Vagina (tissue), 2 donors: ENCODE data around the gene ADI1. TPM values are rescaled to one million over a fixed set of nuclear protein-coding genes. Genes with fewer than 3 reads are reported as not detected.

ENCODE experiments used
- DNase-seq, 2 donors: peaks; one replicate each; pipeline ENCODE4 v3.0.0-alpha.2; 2017; ENCODE audit errors: extremely low spot score in 2 of 2
- H3K27ac ChIP-seq: fragments of 200-600 bp; sonication (generic); one replicate; pipeline ENCODE4 v1.5.1; 2019
- H3K27me3 ChIP-seq: fragments of 200-600 bp; sonication (generic); one replicate; pipeline ENCODE4 v1.5.1; 2019
- H3K36me3 ChIP-seq, 2 donors: fragments of 200-600 bp; sonication (generic); one replicate each; pipeline ENCODE4 v1.5.1; 2017 to 2019
- H3K4me1 ChIP-seq: fragments of 200-600 bp; sonication (generic); one replicate; pipeline ENCODE4 v1.5.1; 2019
- H3K4me3 ChIP-seq, 2 donors: fragments of 200-600 bp; sonication (generic); 1 replicate in 1 of 2; 2 replicates in 1 of 2; pipeline ENCODE4 v1.5.1; 2016 to 2019
- H3K9me3 ChIP-seq: fragments of 200-600 bp; sonication (generic); one replicate; pipeline ENCODE4 v1.5.1; 2019
- CTCF ChIP-seq, 3 experiments: fragments of 450-650 bp in 2 of 3; fragments of 200-600 bp in 1 of 3; sonication (generic) in 1 of 3; IDR thresholded peaks; one replicate each; pipeline ENCODE4 v1.5.1; 2017 to 2019; ENCODE audit warnings: antibody characterized with exemption in 3 of 3, mild to moderate bottlenecking in 2 of 3, moderate library complexity in 2 of 3
- POLR2A ChIP-seq, 2 donors: fragments of 450-650 bp; IDR thresholded peaks; one replicate each; pipeline ENCODE4 v1.6.1; 2017; ENCODE audit warnings: antibody characterized with exemption in 2 of 2, mild to moderate bottlenecking in 2 of 2, moderate library complexity in 2 of 2
- POLR2AphosphoS5 ChIP-seq, 2 donors: sonication (generic); formaldehyde crosslinking; IDR thresholded peaks; one replicate each; pipeline ENCODE4 v1.9.0; 2017; ENCODE audit warnings: antibody characterized with exemption in 2 of 2, mild to moderate bottlenecking in 2 of 2, low read depth in 1 of 2; ENCODE audit not compliant: insufficient read depth in 1 of 2
- intact Hi-C: fragments of 100-400 bp; cut with DNase I; formaldehyde crosslinking; loops from one replicate; pipeline ENCODE4 v1.15.1; 2023
- total RNA-seq: library from RNA; depleted of rRNA; stranded (reverse); fragments of >200 nt; gene quantifications from one replicate; pipeline ENCODE4 v1.2.3, GENCODE V29; 2016

ADI1 gene
- total RNA-seq, 1 donor from 2014 or later = 26.3 TPM

GRCh38 chr2:3468296-3468988 is 50.9 kb downstream of the ADI1 start:
- Histone ChIP-seq H3K36me3 (peaks cover 0 to 42% of the 10 kb centered on the region in 2 donors), H3K27me3 (no peaks in the 10 kb centered on the region), H3K4me3 (no peak overlapping the region), H3K27ac (peak overlapping the region; percentile 73), H3K9me3 (no peaks in the 10 kb centered on the region), H3K4me1 (peaks cover 16% of the 10 kb centered on the region)
- no peak for DNase-seq
- no peak for TF ChIP-seq POLR2A (IDR thresholded peaks at IDR 0.05)
- no peak for TF ChIP-seq CTCF (IDR thresholded peaks at IDR 0.05)
- TF ChIP-seq POLR2AphosphoS5 (IDR thresholded peaks at IDR 0.05; ENCODE audit: insufficient read depth in 1 of 2, low read depth in 1 of 2) = no peak
- intact Hi-C loops = no loop called here

GRCh38 chr2:3467654-3468053 is 51.7 kb downstream of the ADI1 start:
- TF ChIP-seq POLR2AphosphoS5 (IDR thresholded peaks at IDR 0.05; ENCODE audit: insufficient read depth in 1 of 2, low read depth in 1 of 2) (no peak), CTCF (IDR thresholded peaks at IDR 0.05) (no peak), POLR2A (IDR thresholded peaks at IDR 0.05) (no peak)
- H3K4me1 ChIP-seq = peaks cover 16% of the 10 kb centered on the region
- no peaks in the 10 kb centered on the region for H3K27me3 ChIP-seq
- intact Hi-C loops = no loop called here
- no peak overlapping the region for H3K4me3 ChIP-seq
- H3K9me3 ChIP-seq = no peaks in the 10 kb centered on the region
- no peak for DNase-seq
- H3K27ac ChIP-seq = no peak overlapping the region
- H3K36me3 ChIP-seq = peaks cover 0 to 48% of the 10 kb centered on the region in 2 donors

DNA sequence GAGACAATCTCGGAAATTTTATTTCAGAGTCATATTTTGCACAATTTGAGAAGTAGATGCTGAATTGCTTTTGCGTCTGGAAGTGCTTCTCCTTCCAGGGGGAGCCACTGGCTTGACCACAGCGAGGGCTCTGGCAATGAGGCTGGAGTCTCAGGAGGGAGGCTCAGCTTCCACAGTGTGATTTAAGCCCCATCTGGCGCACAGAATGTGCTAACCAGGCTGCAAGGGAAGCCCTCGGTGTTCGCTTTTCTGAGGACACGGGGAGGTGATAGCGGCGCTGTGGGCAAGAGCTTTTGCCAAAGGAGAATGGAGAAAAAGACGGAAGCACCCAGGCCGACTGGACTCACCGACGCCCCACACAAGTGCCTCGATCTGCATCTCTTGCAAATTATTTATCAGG is 52.4 kb downstream of the ADI1 start:
- Histone ChIP-seq H3K4me3 (no peak overlapping the region), H3K27ac (no peak overlapping the region)

DNA sequence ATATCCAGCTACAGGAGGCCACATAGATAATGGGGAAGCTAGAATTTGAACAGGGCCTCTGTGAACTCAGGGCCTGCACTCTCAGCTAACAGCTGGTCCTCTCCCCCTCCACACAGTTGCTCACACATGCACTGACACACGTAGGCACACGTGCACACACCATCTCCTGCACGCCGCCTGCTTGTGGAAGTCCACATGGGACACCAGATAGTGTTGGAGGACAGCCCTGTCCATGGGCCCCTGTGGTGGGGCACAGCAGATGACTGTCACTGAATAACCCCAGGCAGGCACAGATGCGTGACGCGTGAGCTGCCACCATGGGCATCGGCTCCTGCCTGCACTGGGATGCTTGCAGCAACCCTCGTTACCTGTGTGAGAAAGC is 52.9 kb downstream of the ADI1 start:
- H3K9me3 ChIP-seq = no peaks in the 10 kb centered on the region
- peak overlapping the region; percentile 75 for H3K27ac ChIP-seq
- intact Hi-C loops = no loop called here
- no peaks in the 10 kb centered on the region for H3K27me3 ChIP-seq
- H3K36me3 ChIP-seq = peaks cover 0 to 49% of the 10 kb centered on the region in 2 donors
- H3K4me1 ChIP-seq = peaks cover 22% of the 10 kb centered on the region
- no peak for TF ChIP-seq CTCF (IDR thresholded peaks at IDR 0.05)
- TF ChIP-seq POLR2AphosphoS5 (IDR thresholded peaks at IDR 0.05; ENCODE audit: insufficient read depth in 1 of 2, low read depth in 1 of 2) = no peak
- no peak for TF ChIP-seq POLR2A (IDR thresholded peaks at IDR 0.05)
- no peak overlapping the region for H3K4me3 ChIP-seq
- DNase-seq = no peak

More for the DNA sequence above, 52.4 kb downstream of the ADI1 start:
- H3K36me3 ChIP-seq = peaks cover 0 to 49% of the 10 kb centered on the region in 2 donors
- no peaks in the 10 kb centered on the region for H3K9me3 ChIP-seq
- intact Hi-C loops = no loop called here
- H3K4me1 ChIP-seq = peaks cover 19% of the 10 kb centered on the region
- no peak for DNase-seq
- no peaks in the 10 kb centered on the region for H3K27me3 ChIP-seq
- TF ChIP-seq POLR2A (IDR thresholded peaks at IDR 0.05) = no peak
- no peak for TF ChIP-seq POLR2AphosphoS5 (IDR thresholded peaks at IDR 0.05; ENCODE audit: insufficient read depth in 1 of 2, low read depth in 1 of 2)
- TF ChIP-seq CTCF (IDR thresholded peaks at IDR 0.05) = no peak

DNA sequence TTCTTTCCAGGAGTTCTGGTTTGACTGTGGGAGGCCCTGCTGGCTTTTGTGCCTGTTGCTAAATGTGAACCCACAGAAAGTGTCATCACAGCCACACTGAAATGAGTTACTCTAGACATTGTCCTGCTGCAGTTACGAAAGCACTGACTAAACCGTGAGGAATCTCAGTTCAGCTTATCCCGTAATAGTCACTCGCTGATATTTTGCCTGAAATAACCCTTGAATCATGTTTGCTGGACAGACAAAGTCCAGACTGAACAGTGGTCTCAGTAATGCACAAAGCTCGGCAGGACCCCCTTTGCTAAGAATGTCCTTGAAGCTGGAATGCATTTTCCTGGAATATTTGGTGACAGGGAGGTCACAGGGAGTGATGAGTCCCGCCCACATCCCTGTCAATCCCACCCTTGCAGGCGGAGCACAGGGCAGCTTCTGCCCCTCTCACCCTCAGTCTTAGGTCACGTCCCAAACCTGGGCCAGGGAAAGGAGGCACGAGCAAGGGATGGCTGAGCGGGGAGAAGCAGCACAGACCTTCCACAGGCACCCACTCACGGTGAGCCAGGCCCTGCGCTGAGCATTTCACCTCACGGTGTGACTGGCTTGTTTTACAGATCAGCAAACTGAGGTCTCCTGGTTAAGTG is 53.4 kb downstream of the ADI1 start:
- no peaks in the 10 kb centered on the region for H3K27me3 ChIP-seq

More for the DNA sequence above, 53.4 kb downstream of the ADI1 start:
- intact Hi-C loops = no loop called here
- H3K36me3 ChIP-seq = peaks cover 0 to 54% of the 10 kb centered on the region in 2 donors
- no peaks in the 10 kb centered on the region for H3K9me3 ChIP-seq
- no peak for DNase-seq
- H3K4me1 ChIP-seq = peaks cover 22% of the 10 kb centered on the region
- no peak for TF ChIP-seq CTCF (IDR thresholded peaks at IDR 0.05)
- no peak for TF ChIP-seq POLR2AphosphoS5 (IDR thresholded peaks at IDR 0.05; ENCODE audit: insufficient read depth in 1 of 2, low read depth in 1 of 2)
- no peak for TF ChIP-seq POLR2A (IDR thresholded peaks at IDR 0.05)
- peak overlapping the region; percentile 75 for H3K27ac ChIP-seq
- no peak overlapping the region for H3K4me3 ChIP-seq
